SW 1271 (cell line): Measurements from ENCODE around the gene F8A1.
A peak's percentile ranks its signal among the peaks of the same experiment; 100 is the strongest.
"Not testable (repeated sequence)": the region's sequence is repeated elsewhere in the genome, so short reads cannot be mapped to it uniquely, and the experiment has no call there.

ENCODE experiments used
- DNase-seq, 2 experiments: peaks; one replicate each; lab custom pipeline; 2025; lab: John Stamatoyannopoulos, UW

F8A1 gene

GRCh38 chrX:154886069-154886788, at the start of gene F8A1:
F8A1 (plus strand) TSS chrX:154886355; CDS start chrX:154886375, 20 bp downstream.
- DNase-seq, result not testable (repeated sequence)

- DNase-seq, result peak in 1 of 2 experiments; percentile 22
Measured at GRCh38 chrX:154840856-154841255, 45.3 kb upstream of the F8A1 start.

- no peak for DNase-seq
Measured at GRCh38 chrX:154850957-154851611, 35.1 kb upstream of the F8A1 start.

DNA sequence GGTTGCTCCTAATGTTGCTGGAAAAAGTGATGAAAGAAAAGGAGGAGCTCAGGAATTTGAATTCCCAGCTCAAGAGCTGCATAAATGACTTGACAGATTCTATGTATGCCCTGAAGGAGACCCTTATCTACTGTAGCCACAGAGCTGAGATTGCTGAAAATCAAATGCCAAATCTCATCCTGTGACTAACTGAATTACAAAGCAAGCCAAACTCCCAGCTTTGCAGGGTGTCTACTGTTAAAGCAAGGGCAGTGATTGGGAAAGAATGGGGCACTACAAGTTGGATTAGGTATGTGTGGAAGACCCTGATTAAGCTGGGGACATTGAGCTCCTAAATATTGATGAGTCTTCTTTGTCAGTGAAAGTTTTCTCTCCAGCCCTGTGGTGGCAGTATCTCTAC, 30.9 kb upstream of the F8A1 start:
- no peak for DNase-seq

DNA sequence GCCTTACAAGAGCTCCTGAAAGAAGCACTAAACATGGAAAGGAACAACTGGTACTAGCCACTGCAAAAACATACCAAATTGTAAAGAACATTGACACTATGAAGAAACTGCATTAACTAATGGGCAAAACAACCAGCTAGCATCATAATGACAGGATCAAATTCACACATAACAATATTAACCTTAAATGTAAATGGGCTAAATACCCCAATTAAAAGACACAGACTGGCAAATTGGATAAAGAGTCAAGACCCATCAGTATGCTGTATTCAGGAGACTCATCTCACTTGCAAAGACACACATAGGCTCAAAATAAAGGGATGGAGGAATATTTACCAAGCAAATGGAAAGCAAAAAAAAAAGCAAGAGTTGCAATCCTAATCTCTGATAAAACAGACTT, 17.6 kb upstream of the F8A1 start:
- not testable (repeated sequence) for DNase-seq

DNA sequence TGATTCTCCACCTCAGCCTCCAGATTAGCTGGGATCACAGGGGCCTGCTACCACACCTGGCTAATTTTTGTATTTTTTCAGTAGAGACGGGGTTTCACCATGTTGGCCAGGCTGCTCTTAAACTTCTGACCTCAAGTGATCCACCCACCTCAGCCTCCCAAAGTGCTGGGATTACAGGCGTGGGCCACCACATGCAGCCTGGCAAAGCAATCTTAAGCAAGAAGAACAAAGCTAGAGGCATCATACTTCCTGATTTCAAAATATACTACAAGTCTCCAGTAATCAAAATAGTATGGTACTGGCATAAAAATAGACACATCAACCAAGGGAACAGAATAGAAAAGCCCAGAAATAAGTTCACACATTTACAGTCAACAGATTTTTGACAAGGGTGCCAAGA, 12.8 kb upstream of the F8A1 start:
- DNase-seq, result no peak

DNA sequence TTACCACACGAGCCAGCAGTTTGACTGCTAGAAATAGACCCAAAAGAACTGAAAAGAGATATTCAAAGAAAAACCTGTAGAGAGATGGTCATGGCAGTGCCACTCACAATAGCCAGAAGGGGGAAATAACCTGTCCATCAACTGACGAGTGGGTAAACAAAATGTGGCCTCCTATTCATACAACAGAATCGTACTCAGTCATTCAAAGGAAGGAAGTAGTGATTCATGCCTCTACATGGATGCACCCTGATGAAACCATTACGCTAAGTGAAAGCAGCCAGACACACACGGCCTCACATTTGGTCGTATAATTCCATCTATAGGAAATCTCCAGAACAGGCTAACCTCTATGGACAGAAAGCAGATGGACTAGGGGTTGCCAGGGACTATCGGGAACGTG, 2.1 kb upstream of the F8A1 start:
- DNase-seq, result not testable (repeated sequence)

DNA sequence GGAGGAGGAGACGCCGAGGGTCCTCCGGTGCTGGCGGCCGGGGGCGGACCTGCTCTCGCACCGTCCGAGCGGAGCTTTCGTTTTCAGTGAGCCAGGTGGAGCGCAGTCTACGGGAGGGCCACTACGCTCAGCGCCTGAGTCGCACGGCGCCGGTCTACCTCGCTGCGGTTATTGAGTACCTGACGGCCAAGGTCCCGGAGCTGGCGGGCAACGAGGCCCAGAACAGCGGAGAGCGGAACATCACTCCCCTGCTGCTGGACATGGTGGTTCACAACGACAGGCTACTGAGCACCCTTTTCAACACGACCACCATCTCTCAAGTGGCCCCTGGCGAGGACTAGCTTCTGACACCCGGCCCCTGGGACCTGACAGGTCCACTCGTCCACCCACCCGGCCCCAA, 1.1 kb upstream of the F8A1 start:
- DNase-seq, result not testable (repeated sequence)

GRCh38 chrX:154885549-154885948, 606 bp upstream of the F8A1 start:
- not testable (repeated sequence) for DNase-seq

- DNase-seq, result not testable (repeated sequence)
Measured at GRCh38 chrX:154886789-154887221, 650 bp downstream of the F8A1 start.

DNA sequence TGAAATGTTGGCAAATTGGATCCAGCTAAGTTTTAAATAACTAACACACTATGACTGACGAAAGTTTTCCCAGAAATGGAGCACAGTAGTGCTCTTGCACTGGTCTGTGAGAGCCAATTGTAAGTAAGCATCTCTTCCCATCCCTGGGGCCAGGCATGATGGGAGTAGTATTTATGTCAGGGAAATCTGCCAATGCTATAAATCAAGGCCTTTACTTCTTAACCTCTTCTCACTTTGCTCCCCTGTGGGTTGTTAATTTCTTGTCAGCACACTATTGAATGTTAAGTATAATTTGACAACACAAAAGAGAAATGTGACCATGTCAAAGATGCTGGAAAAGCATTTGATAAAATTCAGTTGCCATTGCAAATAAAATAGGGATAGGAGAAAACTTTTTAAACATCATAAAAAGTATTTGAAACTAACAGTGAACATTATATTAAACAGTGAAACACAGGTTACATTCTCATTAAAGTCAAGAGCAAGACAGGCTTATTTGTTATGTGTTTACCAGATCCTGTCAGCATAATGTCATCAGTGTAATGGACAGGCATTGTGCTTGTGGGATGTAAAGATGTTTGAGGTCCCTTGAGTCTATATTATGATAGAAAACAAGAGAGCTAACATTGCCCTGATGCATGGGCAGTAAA, 5.0 kb downstream of the F8A1 start:
- DNase-seq, result no peak

GRCh38 chrX:154892296-154892695, 6.1 kb downstream of the F8A1 start:
- no peak for DNase-seq

DNA sequence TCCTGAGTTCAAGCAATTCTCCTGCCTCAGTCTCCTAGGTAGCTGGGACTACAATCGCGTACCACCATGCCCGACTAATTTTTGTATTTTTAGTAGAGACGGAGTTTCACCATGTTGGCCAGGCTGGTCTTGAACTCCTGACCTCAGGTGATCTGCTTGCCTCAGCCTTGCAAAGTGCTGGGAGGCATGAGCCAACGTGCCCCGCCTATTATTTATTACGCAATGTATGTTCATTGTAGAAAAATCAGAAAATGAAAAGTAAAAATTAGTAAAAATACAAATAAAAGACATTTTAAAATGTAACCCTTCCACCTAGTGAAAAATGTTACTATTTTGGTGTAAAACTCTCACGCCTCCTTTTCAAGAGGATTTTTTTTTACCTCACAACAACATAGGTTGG, 14.2 kb downstream of the F8A1 start:
- DNase-seq, result no peak

GRCh38 chrX:154902408-154902807, 16.3 kb downstream of the F8A1 start:
- DNase-seq, result no peak

DNA sequence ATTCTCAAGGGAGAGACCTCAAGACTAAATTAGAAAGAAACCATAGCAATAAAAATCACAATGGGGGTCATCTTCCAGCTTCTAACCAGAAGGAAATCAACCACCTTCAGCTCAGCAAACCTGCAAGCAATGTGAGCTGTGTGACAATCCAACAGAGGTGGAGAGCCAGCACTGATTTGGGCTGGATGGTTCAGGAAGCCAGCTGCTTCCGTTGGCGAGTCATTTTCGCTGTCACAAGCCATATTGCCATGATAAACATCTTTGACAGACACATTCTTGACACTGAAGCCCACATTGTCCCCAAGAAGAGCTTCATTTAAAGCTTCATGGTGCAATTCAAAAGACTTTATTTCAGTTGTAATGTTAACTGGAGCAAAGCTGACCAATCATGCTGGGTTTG, 22.7 kb downstream of the F8A1 start:
- DNase-seq, result no peak

GRCh38 chrX:154910048-154910447, 23.9 kb downstream of the F8A1 start:
- DNase-seq, result not testable (repeated sequence)

GRCh38 chrX:154910528-154910927, 24.4 kb downstream of the F8A1 start:
- DNase-seq, result not testable (repeated sequence)

GRCh38 chrX:154914052-154914451, 27.9 kb downstream of the F8A1 start:
- DNase-seq, result no peak

DNA sequence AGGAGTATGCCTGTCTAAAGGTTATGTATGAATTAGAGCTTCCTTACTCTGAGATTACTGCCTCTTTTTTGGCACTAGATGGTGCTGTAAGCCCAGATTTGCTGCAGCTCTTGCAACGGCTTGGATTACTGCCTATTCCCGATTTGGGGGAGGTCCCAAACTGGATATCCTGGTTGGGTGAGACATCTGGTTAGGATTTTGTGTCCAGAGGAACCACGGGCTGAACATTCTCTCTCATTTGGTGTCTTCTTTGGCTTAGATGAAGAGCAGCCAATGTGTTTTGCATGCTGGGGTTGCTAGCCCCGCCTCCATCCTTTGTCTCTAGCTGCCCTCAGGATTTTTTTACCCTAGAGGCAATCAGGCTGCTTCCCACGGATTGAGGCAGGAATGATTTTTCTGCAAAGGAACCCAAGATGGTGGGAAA, 31.9 kb downstream of the F8A1 start:
- peak; percentile 12 to 43 for DNase-seq

- DNase-seq, result not testable (repeated sequence)
Measured at GRCh38 chrX:154924771-154925170, 38.6 kb downstream of the F8A1 start.
